ENCODE data around the gene HLX.

HLX gene

GRCh38 chr1:220843481-220844011 is 35.7 kb upstream of the HLX start:
- H3K27me3 ChIP-seq (ENCODE audit: low read length) = no peaks in the 10 kb centered on the region
- H3F3A ChIP-seq (ENCODE audit: insufficient read depth) = no peaks in the 10 kb centered on the region
- no peak overlapping the region for H3K9ac ChIP-seq (ENCODE audit: low read length)
- no peak overlapping the region for H3K4me2 ChIP-seq (ENCODE audit: low read depth, low read length, poor library complexity, severe bottlenecking)
- H3K27ac ChIP-seq (ENCODE audit: low read depth, low read length) = no peak overlapping the region
- TF ChIP-seq EZH2phosphoT487 (conservative IDR thresholded peaks at IDR 0.05; ENCODE audit: low read length) (no peak), CTCF (IDR thresholded peaks at IDR 0.05; ENCODE audit: insufficient read depth, low read length, poor library complexity, severe bottlenecking) (no peak)
- H3K79me2 ChIP-seq (ENCODE audit: insufficient read depth, low read length) = no peaks in the 10 kb centered on the region
- H3K4me3 ChIP-seq (ENCODE audit: insufficient read depth, low read length, poor library complexity, severe bottlenecking) = no peak overlapping the region
- no peaks in the 10 kb centered on the region for H4K20me1 ChIP-seq (ENCODE audit: low read depth, low read length)
- no peaks in the 10 kb centered on the region for H3K9me3 ChIP-seq (ENCODE audit: insufficient read depth, low read length)
- H2AFZ ChIP-seq (ENCODE audit: low read depth, low read length, severe bottlenecking) = no peak overlapping the region
- H3K36me3 ChIP-seq (ENCODE audit: low read length) = no peaks in the 10 kb centered on the region
- H3K9me2 ChIP-seq (replicated peaks; ENCODE audit: insufficient read depth, low read length) = no peaks in the 10 kb centered on the region

- Histone ChIP-seq H3K4me2 (ENCODE audit: low read depth, low read length, poor library complexity, severe bottlenecking) (no peak overlapping the region), H3F3A (ENCODE audit: insufficient read depth) (no peaks in the 10 kb centered on the region), H3K9me2 (replicated peaks; ENCODE audit: insufficient read depth, low read length) (no peaks in the 10 kb centered on the region), H2AFZ (ENCODE audit: low read depth, low read length, severe bottlenecking) (no peak overlapping the region), H3K79me2 (ENCODE audit: insufficient read depth, low read length) (no peaks in the 10 kb centered on the region), H3K9ac (ENCODE audit: low read length) (no peak overlapping the region), H3K27ac (ENCODE audit: low read depth, low read length) (no peak overlapping the region), H3K4me3 (ENCODE audit: insufficient read depth, low read length, poor library complexity, severe bottlenecking) (no peak overlapping the region), H4K20me1 (ENCODE audit: low read depth, low read length) (no peaks in the 10 kb centered on the region), H3K36me3 (ENCODE audit: low read length) (no peaks in the 10 kb centered on the region), H3K9me3 (ENCODE audit: insufficient read depth, low read length) (no peaks in the 10 kb centered on the region), H3K27me3 (ENCODE audit: low read length) (no peaks in the 10 kb centered on the region)
- TF ChIP-seq EZH2phosphoT487 (conservative IDR thresholded peaks at IDR 0.05; ENCODE audit: low read length) = no peak
- TF ChIP-seq CTCF (IDR thresholded peaks at IDR 0.05; ENCODE audit: insufficient read depth, low read length, poor library complexity, severe bottlenecking) = no peak
Measured at GRCh38 chr1:220852408-220852807, 26.8 kb upstream of the HLX start.

- Histone ChIP-seq H2AFZ (ENCODE audit: low read depth, low read length, severe bottlenecking) (no peak overlapping the region), H3K79me2 (ENCODE audit: insufficient read depth, low read length) (no peaks in the 10 kb centered on the region), H3K27me3 (ENCODE audit: low read length) (no peaks in the 10 kb centered on the region), H3K27ac (ENCODE audit: low read depth, low read length) (no peak overlapping the region), H3K4me2 (ENCODE audit: low read depth, low read length, poor library complexity, severe bottlenecking) (no peak overlapping the region), H3K36me3 (ENCODE audit: low read length) (no peaks in the 10 kb centered on the region), H3K4me3 (ENCODE audit: insufficient read depth, low read length, poor library complexity, severe bottlenecking) (no peak overlapping the region), H3K9ac (ENCODE audit: low read length) (no peak overlapping the region), H3K9me3 (ENCODE audit: insufficient read depth, low read length) (no peaks in the 10 kb centered on the region), H4K20me1 (ENCODE audit: low read depth, low read length) (no peaks in the 10 kb centered on the region), H3K9me2 (replicated peaks; ENCODE audit: insufficient read depth, low read length) (no peaks in the 10 kb centered on the region), H3F3A (ENCODE audit: insufficient read depth) (no peaks in the 10 kb centered on the region)
- TF ChIP-seq EZH2phosphoT487 (conservative IDR thresholded peaks at IDR 0.05; ENCODE audit: low read length) = no peak
- TF ChIP-seq CTCF (IDR thresholded peaks at IDR 0.05; ENCODE audit: insufficient read depth, low read length, poor library complexity, severe bottlenecking) = no peak
Measured at GRCh38 chr1:220872296-220872695, 6.9 kb upstream of the HLX start.

All from SU-DHL-6 (cell line).